Measurements from ENCODE around the gene ITPR3. TPM values are rescaled to one million over a fixed set of nuclear protein-coding genes. Genes with fewer than 3 reads are reported as not detected.

ITPR3 gene
- total RNA-seq, 4 donors from 2014 or later = 174 to 206 (median 199) TPM

DNA sequence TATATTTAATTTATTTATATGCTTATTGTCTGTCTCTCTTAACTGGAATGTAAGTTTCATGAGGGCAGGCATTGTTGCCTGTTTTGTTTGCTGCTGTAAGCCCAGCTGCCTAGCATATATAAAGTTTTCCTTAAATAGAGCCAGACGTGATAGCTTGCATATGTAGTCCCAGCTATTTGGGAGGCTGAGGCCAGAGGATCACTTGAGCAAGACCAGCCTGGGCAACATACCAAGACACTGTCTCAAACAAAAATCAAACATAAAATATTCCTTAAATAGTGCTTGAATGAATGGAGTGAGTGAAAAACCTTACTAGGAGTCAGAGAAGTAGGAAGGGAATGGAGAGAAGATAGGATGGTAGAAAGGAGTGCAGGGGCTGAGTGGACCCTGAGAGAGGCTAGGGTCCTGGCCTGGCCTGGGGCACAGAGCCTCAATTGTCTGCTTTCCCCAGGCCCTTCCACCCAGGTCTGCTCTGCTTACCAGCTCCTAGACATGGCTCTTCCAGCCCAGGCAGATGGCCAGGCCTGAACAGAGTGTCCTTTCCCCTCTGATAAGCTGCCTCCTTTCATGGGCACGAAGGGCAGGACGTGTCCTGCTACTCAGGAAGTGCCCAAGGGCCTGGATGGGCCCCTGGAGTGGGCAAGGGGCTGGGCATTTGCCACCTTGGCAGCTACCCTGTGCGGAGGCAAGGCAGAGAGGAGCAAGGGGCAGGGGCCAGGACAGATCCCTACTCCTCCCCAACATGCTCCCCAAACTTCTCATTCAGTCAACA, 23.4 kb upstream of the ITPR3 start:
- H3K27ac ChIP-seq = no peak overlapping the region
- no peaks in the 10 kb centered on the region for H3K27me3 ChIP-seq
- no peaks in the 10 kb centered on the region for H3K9me3 ChIP-seq
- no peak overlapping the region for H3K4me3 ChIP-seq
- WGBS = 65% methylated on average over 4 of the region's 4 CpGs
- peaks cover 15% of the 10 kb centered on the region for H3K4me1 ChIP-seq
- DNase-seq (ENCODE audit: low spot score in 2 of 2) = no peak
- H3K36me3 ChIP-seq = no peaks in the 10 kb centered on the region
- TF ChIP-seq, protein P1, sequence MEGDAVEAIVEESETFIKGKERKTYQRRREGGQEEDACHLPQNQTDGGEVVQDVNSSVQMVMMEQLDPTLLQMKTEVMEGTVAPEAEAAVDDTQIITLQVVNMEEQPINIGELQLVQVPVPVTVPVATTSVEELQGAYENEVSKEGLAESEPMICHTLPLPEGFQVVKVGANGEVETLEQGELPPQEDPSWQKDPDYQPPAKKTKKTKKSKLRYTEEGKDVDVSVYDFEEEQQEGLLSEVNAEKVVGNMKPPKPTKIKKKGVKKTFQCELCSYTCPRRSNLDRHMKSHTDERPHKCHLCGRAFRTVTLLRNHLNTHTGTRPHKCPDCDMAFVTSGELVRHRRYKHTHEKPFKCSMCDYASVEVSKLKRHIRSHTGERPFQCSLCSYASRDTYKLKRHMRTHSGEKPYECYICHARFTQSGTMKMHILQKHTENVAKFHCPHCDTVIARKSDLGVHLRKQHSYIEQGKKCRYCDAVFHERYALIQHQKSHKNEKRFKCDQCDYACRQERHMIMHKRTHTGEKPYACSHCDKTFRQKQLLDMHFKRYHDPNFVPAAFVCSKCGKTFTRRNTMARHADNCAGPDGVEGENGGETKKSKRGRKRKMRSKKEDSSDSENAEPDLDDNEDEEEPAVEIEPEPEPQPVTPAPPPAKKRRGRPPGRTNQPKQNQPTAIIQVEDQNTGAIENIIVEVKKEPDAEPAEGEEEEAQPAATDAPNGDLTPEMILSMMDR (IDR thresholded peaks at IDR 0.05) = no peak
- TF ChIP-seq POLR2A (IDR thresholded peaks at IDR 0.05) (no peak), EP300 (IDR thresholded peaks at IDR 0.05) (no peak), POLR2AphosphoS5 (IDR thresholded peaks at IDR 0.05) (no peak)

DNA sequence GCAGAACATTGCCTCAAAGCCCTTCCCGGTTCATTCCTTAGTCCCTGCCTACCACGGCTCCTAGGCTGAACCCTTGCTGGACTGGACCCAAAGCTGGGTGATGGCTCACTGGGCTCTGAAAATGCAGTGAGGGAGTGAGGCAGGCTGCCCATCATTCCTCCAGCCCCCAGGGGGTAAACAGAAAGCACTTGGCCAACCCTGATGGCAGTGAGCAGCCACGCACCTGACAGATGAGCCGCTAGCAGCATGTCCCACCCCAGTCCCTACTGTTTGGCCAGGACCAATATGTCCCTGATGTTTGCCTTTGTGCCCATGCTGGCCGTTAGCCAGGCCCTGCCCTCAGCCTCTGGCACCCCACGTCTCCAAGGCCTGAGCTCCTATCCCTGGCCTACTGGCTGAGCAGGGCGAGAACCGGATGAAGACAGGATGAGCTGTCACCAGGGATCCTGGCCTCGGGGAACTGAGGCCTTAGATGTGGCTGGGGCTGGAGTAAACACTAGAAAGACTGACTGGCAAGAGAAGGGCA, 21.6 kb upstream of the ITPR3 start:
- no peak overlapping the region for H3K27ac ChIP-seq
- H3K9me3 ChIP-seq = no peaks in the 10 kb centered on the region
- DNase-seq (ENCODE audit: low spot score in 2 of 2) = no peak
- 42% methylated on average over 9 of the region's 9 CpGs for WGBS
- H3K27me3 ChIP-seq = no peaks in the 10 kb centered on the region
- no peak overlapping the region for H3K4me3 ChIP-seq
- peaks cover 6% of the 10 kb centered on the region for H3K4me1 ChIP-seq
- no peaks in the 10 kb centered on the region for H3K36me3 ChIP-seq
- TF ChIP-seq, protein P1 (IDR thresholded peaks at IDR 0.05) = no peak
- TF ChIP-seq POLR2A (IDR thresholded peaks at IDR 0.05) (no peak), POLR2AphosphoS5 (IDR thresholded peaks at IDR 0.05) (no peak), EP300 (IDR thresholded peaks at IDR 0.05) (no peak)

DNA sequence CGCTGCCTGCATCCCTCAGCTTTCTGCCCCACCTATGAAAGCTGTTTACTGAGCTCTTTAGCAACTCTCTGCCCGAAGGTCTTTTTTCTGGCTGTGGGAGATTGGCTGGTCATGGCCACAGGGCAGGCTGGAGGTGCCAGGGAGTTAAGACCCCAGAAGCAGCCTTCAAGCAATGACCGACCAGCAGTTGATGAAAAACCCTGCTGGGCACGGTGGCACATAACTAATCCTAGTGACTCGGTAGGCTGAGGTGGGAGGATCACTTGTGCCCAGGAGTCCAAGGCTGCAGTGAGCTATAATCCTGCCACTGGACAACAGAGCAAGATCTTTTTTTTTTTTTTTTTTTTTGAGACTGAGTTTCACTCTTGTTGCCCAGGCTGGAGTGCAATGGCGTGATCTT, 20.4 kb upstream of the ITPR3 start:
- H3K4me1 ChIP-seq = peaks cover 6% of the 10 kb centered on the region
- H3K9me3 ChIP-seq = no peaks in the 10 kb centered on the region
- no peak overlapping the region for H3K4me3 ChIP-seq
- no peaks in the 10 kb centered on the region for H3K27me3 ChIP-seq
- TF ChIP-seq POLR2AphosphoS5 (IDR thresholded peaks at IDR 0.05) (no peak), POLR2A (IDR thresholded peaks at IDR 0.05) (no peak), EP300 (IDR thresholded peaks at IDR 0.05) (no peak)
- TF ChIP-seq, protein P1 (IDR thresholded peaks at IDR 0.05) = no peak
- H3K36me3 ChIP-seq = no peaks in the 10 kb centered on the region
- 95% methylated on average over 6 of the region's 6 CpGs for WGBS
- DNase-seq (ENCODE audit: low spot score in 2 of 2) = no peak
- no peak overlapping the region for H3K27ac ChIP-seq

DNA sequence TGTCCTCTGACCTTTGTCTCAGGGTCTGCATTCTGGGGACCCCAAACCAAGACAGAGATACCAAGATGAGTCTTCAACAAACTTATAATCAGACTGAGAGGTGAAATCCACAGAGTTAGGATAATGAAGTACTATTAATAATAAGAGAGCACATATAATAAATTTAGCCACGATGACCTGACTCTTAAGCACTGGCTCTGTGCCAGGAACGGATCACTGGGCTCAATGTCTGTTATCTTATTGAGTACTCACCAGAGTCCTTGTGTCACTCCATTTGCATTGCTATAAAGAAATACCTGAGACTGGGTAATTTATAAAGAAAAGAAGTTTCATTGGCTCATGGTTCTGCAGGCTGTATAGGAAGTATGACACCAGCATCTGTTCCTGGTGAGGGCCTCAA, 18.9 kb upstream of the ITPR3 start:
- no peaks in the 10 kb centered on the region for H3K36me3 ChIP-seq
- DNase-seq (ENCODE audit: low spot score in 2 of 2) = no peak
- WGBS = 22% methylated on average over 2 of the region's 2 CpGs
- TF ChIP-seq, protein P1 (IDR thresholded peaks at IDR 0.05) = no peak
- TF ChIP-seq POLR2AphosphoS5 (IDR thresholded peaks at IDR 0.05) (no peak), POLR2A (IDR thresholded peaks at IDR 0.05) (no peak), EP300 (IDR thresholded peaks at IDR 0.05) (no peak)
- H3K9me3 ChIP-seq = no peaks in the 10 kb centered on the region
- no peak overlapping the region for H3K27ac ChIP-seq
- peaks cover 14% of the 10 kb centered on the region for H3K4me1 ChIP-seq
- H3K27me3 ChIP-seq = no peaks in the 10 kb centered on the region
- H3K4me3 ChIP-seq = no peak overlapping the region

DNA sequence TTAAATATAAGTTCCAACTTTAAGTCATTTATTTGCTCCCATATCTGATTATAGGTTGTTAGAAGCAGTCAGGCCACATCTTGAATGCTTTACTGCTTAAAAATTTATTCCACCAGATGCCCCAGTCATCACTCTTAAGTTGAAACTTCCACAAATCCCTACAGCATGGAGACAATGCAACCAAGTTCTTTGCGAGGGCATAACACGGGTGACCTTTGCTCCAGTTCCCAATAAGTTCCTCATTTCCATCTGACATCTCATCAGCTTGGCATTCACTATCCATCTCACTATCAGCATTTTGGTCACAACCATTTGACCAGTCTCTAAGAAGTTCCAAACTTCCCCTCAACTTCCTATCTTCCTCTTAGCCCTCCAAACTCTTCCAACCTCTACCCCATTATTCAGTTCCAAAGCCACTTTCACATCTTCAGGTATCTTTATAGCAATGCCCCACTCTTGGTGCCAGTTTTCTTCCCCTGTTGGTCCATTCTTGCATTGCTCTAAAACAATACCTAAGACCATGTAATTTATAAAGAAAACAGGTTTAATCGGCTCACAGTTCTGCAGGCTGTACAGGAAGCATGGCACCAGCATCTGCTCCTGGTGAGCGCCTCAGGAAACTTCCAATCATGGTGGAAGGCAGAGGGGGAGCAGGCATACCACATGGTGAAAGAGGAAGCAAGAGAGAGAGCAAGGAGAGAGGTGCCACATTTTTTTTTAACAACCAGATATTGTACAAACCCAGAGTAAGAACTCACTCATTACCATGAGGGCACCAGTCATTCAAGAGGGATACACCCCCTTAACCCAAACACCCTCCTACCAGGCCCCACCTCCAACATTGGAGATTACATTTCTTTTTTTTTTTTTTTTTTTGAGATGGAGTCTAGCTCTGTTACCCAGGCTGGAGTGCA, 15.9 kb upstream of the ITPR3 start:
- no peaks in the 10 kb centered on the region for H3K27me3 ChIP-seq
- H3K9me3 ChIP-seq = no peaks in the 10 kb centered on the region
- peaks cover 37% of the 10 kb centered on the region for H3K4me1 ChIP-seq
- no peak overlapping the region for H3K4me3 ChIP-seq
- no peak overlapping the region for H3K27ac ChIP-seq
- WGBS = 93% methylated on average over 4 of the region's 4 CpGs
- DNase-seq (ENCODE audit: low spot score in 2 of 2) = no peak
- H3K36me3 ChIP-seq = no peaks in the 10 kb centered on the region
- TF ChIP-seq, protein P1 (IDR thresholded peaks at IDR 0.05) = no peak
- TF ChIP-seq POLR2AphosphoS5 (IDR thresholded peaks at IDR 0.05) (no peak), POLR2A (IDR thresholded peaks at IDR 0.05) (no peak), EP300 (IDR thresholded peaks at IDR 0.05) (no peak)

Data from suprapubic skin (tissue), 4 donors.